Thyroid gland (tissue), 4 donors: ENCODE data around the gene BMERB1.
"Not testable (repeated sequence)": the region's sequence is repeated elsewhere in the genome, so short reads cannot be mapped to it uniquely, and the experiment has no call there.

Source experiments
- CTCF ChIP-seq, 6 experiments: fragments of 200-600 bp in 3 of 6; fragments of 450-650 bp in 3 of 6; sonication (generic) in 3 of 6; IDR thresholded peaks; one replicate each; pipeline ENCODE4 v1.5.1; 2016 to 2019; ENCODE audit warnings: antibody characterized with exemption in 6 of 6, mild to moderate bottlenecking in 2 of 6, inconsistent platforms in 1 of 6, moderate library complexity in 1 of 6
- POLR2A ChIP-seq, 2 donors: fragments of 450-650 bp; IDR thresholded peaks; one replicate each; pipeline ENCODE4 v1.6.1; 2017; ENCODE audit warnings: antibody characterized with exemption in 2 of 2, mild to moderate bottlenecking in 2 of 2, moderate library complexity in 1 of 2

- TF ChIP-seq CTCF, POLR2A (IDR thresholded peaks at IDR 0.05): not testable (repeated sequence)
Observed at GRCh38 chr16:15476971-15477370, 42.6 kb downstream of the BMERB1 start.
